Aorta (tissue), 5 donors: ENCODE data around the gene SLC43A2. TPM values are rescaled to one million over a fixed set of nuclear protein-coding genes. Genes with fewer than 3 reads are reported as not detected.

Experiments used
- ATAC-seq: fragments of 200-7000 bp; cut with Tn5 transposase; one replicate; pipeline ENCODE4 v1.9.1; 2022; ENCODE audit warnings: moderate library complexity; ENCODE audit not compliant: low FRiP score
- DNase-seq, 2 donors: peaks; one replicate each; pipeline ENCODE4 v3.0.0-alpha.2; 2020
- H3K27ac ChIP-seq, 2 donors: one replicate each; pipeline ENCODE4 v1.5.1; 2013; ENCODE audit warnings: low read length in 2 of 2, mild to moderate bottlenecking in 2 of 2, moderate library complexity in 2 of 2, control low read depth in 1 of 2, inconsistent platforms in 1 of 2, low read depth in 1 of 2
- H3K27me3 ChIP-seq, 2 donors: one replicate each; pipeline ENCODE4 v1.6.1; 2013; ENCODE audit warnings: control low read depth in 1 of 2, low read length in 1 of 2, mild to moderate bottlenecking in 1 of 2, moderate library complexity in 1 of 2; ENCODE audit not compliant: insufficient read depth in 2 of 2, control insufficient read depth in 1 of 2
- H3K36me3 ChIP-seq, 2 donors: one replicate each; pipeline ENCODE4 v1.6.1; 2013; ENCODE audit warnings: control low read depth in 1 of 2, low read length in 1 of 2, mild to moderate bottlenecking in 1 of 2; ENCODE audit not compliant: insufficient read depth in 2 of 2, control insufficient read depth in 1 of 2
- H3K4me1 ChIP-seq, 2 donors: one replicate each; pipeline ENCODE4 v1.6.1; 2013; ENCODE audit warnings: low read length in 2 of 2, control low read depth in 1 of 2, mild to moderate bottlenecking in 1 of 2, moderate library complexity in 1 of 2; ENCODE audit not compliant: insufficient read depth in 2 of 2, control insufficient read depth in 1 of 2
- H3K4me3 ChIP-seq, 2 donors: one replicate each; pipeline ENCODE4 v1.5.1; 2013; ENCODE audit warnings: low read length in 2 of 2, control low read depth in 1 of 2, mild to moderate bottlenecking in 1 of 2
- H3K9me3 ChIP-seq: one replicate; pipeline ENCODE4 v1.6.1; 2013; ENCODE audit warnings: mild to moderate bottlenecking, low read length; ENCODE audit not compliant: control insufficient read depth
- WGBS, 2 donors: extraction: QIAGEN DNeasy Blood & Tissue Kit; methylation state at CpG; one replicate each; pipeline ENCODE4 v1.1.7; 2013; 5-methylcytosine and 5-hydroxymethylcytosine counted together
- intact Hi-C, 2 donors: fragments of 100-400 bp; cut with DNase I; formaldehyde crosslinking; loops; one replicate each; pipeline versions ENCODE4 v1.14.2 to v1.15.0; 2022
- polyA plus RNA-seq, 2 donors: library from polyadenylated mRNA; stranded (reverse); fragments of 200-250 nt; gene quantifications; one replicate each; pipeline ENCODE4 v1.2.3, GENCODE V29; 2013
- total RNA-seq, 2 donors: library from RNA; stranded (reverse); fragmentation: NEBNext Ultra II Directional; extraction: Animal tissue kit (Norgen Biotek cat#: 25700); gene quantifications; one replicate each; pipeline ENCODE4 v1.2.1, GENCODE V29; 2021
- donor health status: healthy with polysubstance abuse.
- donor health status: Bipolar disorder and iron deficiency.
- donor health status: DM: no; HTN: no; CAD: no.
- donor health status: DM: no; HTN: no; CAD: no.
- donor health status: DM: yes; HTN: yes; CAD: no.

Gene SLC43A2
- total and polyA plus RNA-seq, 4 donors: 2.1 to 25.0 (median 9.6) TPM

DNA sequence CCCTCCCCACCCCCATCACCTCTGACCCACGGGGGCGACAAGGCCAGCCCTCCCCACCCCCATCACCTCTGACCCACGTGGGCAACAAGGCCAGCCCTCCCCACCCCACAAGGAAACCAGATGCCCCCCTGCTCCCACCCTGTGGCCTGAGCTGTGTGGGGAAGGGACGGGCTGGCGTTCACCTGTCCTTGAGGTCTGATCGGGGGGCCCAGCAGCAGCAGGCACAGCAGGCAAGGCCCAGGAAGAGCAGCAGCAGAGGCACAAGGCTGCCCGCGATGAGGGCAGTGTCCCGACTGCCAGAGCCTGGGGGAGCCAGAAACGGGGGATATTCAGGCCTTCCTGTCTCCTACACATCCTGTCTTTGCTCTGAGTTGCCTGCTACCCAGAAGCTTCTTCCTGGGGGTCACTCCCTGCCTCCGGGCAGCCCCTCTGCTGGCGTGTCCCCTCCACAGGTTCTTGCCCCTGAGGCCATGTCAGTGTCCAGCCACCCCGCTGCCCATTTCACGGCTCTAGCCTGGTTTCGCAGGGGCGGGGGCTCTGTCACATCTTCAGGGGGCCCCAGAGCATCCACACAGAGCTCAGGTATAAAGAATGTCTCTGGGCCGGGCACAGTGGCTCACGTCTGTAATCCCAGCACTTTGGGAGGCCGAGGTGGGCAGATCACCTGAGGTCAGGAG, 10.1 kb upstream of the SLC43A2 start:
- DNase-seq (no peak), ATAC-seq (no peak)
- Histone ChIP-seq H3K27me3 (no peaks in the 10 kb centered on the region), H3K9me3 (no peaks in the 10 kb centered on the region), H3K27ac (no peak overlapping the region), H3K4me1 (no peaks in the 10 kb centered on the region), H3K36me3 (no peaks in the 10 kb centered on the region), H3K4me3 (no peak overlapping the region)
- WGBS, 2 donors: 83 to 84% methylated on average over 19 of the region's 19 CpGs
- intact Hi-C loops: no loop called here

DNA sequence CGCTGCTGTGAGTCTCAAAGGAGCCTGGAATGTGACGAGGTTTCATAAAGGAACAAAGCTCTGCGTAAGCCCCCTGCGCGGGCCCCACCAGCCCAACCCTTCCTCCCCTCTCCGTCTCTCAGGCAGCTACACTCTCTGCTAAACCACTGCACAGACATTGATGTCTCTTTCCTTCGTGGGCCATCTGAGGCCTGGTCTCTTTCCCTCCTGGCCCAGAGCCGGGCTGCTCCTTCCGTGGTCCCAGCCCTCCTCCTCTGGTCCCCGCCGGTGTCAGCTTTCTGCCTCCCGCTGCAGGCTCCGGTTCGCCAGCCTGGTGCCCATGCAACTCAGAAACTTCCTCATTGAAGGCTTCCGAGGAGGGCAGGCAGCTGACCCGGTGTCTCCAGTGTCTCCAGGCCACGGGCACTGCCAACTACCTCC, 9.5 kb upstream of the SLC43A2 start:
- no peaks in the 10 kb centered on the region for H3K4me1 ChIP-seq
- ATAC-seq (no peak), DNase-seq (no peak)
- intact Hi-C loops: no loop called here
- no peaks in the 10 kb centered on the region for H3K36me3 ChIP-seq
- H3K4me3 ChIP-seq: no peak overlapping the region
- H3K27ac ChIP-seq: no peak overlapping the region
- no peaks in the 10 kb centered on the region for H3K27me3 ChIP-seq
- H3K9me3 ChIP-seq: no peaks in the 10 kb centered on the region
- WGBS, 2 donors: 82% methylated on average over 16 to 17 of the region's 17 CpGs

DNA sequence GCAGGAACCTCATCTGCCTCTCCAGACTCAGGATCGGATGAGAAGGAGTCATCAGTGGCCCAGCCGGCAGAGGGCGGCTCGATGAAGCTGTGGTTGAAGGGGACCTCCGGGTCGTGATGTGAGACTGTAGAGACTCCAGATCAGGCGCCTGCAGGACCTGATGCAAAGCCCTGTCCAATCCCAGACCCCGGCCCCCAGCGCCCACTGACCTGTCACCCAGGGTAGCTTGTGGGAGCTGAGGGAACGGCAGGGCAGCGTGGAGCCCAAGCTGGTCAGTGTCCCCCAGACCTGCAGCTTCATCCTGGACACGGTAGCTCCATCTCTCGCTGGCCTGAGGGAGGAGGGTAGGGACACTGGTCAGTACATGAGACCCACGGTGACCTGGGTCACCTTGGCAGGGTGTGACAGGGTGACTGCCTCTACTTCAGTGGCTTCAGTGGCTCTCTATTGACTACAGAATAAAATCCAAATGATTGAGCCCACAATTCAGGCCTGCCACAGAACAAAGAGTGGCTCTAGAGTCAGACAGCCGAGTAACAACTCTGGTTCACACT, 8.2 kb upstream of the SLC43A2 start:
- no peak for DNase-seq
- ATAC-seq: no peak
- intact Hi-C loops: no loop called here
- Histone ChIP-seq H3K36me3 (no peaks in the 10 kb centered on the region), H3K9me3 (no peaks in the 10 kb centered on the region), H3K27ac (no peak overlapping the region), H3K4me3 (no peak overlapping the region), H3K27me3 (no peaks in the 10 kb centered on the region), H3K4me1 (no peaks in the 10 kb centered on the region)
- 89 to 90% methylated on average over 15 of the region's 15 CpGs for whole genome bisulfite sequencing, 2 donors

DNA sequence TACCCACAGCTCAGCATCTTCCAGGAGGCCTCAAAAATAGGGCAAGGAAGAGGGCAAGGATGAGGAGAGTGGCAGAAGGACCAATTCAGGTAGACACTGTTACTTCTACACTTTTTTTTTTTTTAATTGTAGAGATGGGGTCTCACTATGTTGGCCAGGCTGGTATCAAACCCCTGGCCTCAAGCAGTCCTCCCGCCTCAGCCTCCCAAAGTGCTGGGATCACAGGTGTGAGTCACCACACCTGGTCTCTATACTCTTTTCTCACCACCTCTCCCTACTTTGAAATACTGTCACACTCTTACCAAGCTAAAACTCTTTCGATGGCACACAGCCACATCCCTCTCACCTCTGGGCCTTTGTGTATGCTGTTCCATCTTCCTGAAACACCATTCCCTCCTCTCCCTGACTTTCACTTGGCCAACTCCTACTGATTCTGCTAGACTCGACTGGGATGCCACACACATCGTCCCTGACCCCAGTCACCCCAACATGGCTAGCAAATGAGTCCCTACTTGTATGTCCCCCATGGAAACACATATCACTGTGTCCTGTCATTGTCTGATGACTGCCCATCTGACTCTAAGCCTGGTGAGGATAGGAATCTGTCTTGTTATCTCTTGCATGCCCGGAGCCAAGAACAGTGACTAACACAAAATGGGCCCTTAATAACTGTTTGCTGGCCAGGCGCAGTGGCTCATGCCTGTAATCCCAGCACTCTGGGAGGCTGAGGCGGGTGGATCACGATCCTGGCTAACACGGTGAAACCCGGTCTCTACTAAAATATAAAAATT, 7.2 kb upstream of the SLC43A2 start:
- Histone ChIP-seq H3K27me3 (no peaks in the 10 kb centered on the region), H3K36me3 (no peaks in the 10 kb centered on the region), H3K4me1 (no peaks in the 10 kb centered on the region), H3K9me3 (no peaks in the 10 kb centered on the region), H3K27ac (no peak overlapping the region), H3K4me3 (no peak overlapping the region)
- no peak for DNase-seq
- WGBS, 2 donors: 91% methylated on average over 10 of the region's 10 CpGs
- no peak for ATAC-seq
- intact Hi-C loops: no loop called here

DNA sequence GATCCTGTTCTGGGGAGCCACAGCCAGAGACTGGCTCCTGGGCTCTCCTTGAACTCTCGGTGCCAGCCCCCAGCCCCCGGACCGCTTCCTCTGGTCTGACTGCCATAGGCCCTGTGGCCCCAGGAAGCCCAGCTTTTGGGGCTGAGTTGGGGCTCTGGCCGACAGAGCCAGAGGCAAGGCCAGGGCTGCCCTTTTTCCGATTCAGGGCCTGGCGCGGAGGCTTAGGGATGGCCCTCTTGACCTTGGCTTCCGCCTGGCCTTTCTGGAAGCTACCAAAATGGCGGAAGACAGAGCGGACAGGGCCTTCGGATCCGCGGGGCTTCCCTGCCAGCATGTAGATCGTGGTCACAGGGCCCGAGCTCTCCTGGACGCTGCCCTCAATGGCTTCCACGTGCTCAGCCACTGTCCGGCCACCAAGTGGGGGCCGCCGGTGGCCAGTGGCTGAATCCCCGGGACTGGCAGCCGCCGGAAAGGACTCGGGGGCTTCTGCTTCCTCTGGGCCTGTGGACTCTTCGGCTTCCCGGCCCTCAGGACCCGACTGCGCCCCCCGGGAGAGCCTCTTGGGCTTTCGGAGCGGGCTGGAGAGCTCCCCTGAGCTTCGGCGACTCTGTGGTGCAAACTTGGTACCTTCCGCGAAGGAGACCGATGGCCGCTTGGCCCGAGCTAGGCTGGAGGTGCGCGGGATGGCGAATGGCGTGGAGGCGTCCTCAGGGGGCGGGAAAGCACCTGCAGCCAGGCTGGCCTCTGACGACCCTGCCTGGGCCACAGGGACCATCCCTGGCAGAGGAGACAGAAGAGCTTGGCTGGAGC, 6.4 kb upstream of the SLC43A2 start:
- Histone ChIP-seq H3K9me3 (no peaks in the 10 kb centered on the region), H3K27me3 (no peaks in the 10 kb centered on the region), H3K36me3 (no peaks in the 10 kb centered on the region), H3K4me1 (no peaks in the 10 kb centered on the region), H3K27ac (no peak overlapping the region), H3K4me3 (no peak overlapping the region)
- WGBS, 2 donors: 96% methylated on average over 45 of the region's 45 CpGs
- no peak for DNase-seq
- intact Hi-C loops: no loop called here
- ATAC-seq: no peak

DNA sequence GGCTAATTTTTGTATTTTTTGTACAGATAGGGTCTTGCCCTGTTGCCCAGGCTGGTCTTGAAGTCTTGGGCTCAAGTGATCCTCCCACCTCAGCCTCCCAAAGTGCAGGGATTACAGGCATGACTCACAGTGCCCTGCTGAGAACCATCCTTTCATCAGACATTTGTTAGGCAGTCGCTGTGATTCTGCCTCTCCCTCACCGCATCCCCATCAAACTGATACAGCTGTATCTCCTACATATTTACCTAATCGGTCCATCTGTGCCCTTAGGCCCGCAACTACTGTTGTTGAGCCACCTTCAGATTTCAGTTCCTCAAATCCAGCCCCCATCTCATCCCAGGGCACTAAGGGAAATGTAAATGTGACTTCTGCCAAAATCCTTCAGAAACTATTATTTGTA, 2.0 kb upstream of the SLC43A2 start:
- DNase-seq: no peak
- 87 to 93% methylated on average over 4 of the region's 4 CpGs for WGBS, 2 donors
- no peak overlapping the region for H3K27ac ChIP-seq
- H3K4me3 ChIP-seq: no peak overlapping the region
- intact Hi-C loops: no loop called here
- H3K27me3 ChIP-seq: no peaks in the 10 kb centered on the region
- no peaks in the 10 kb centered on the region for H3K36me3 ChIP-seq
- no peaks in the 10 kb centered on the region for H3K9me3 ChIP-seq
- ATAC-seq: no peak
- H3K4me1 ChIP-seq: no peaks in the 10 kb centered on the region

DNA sequence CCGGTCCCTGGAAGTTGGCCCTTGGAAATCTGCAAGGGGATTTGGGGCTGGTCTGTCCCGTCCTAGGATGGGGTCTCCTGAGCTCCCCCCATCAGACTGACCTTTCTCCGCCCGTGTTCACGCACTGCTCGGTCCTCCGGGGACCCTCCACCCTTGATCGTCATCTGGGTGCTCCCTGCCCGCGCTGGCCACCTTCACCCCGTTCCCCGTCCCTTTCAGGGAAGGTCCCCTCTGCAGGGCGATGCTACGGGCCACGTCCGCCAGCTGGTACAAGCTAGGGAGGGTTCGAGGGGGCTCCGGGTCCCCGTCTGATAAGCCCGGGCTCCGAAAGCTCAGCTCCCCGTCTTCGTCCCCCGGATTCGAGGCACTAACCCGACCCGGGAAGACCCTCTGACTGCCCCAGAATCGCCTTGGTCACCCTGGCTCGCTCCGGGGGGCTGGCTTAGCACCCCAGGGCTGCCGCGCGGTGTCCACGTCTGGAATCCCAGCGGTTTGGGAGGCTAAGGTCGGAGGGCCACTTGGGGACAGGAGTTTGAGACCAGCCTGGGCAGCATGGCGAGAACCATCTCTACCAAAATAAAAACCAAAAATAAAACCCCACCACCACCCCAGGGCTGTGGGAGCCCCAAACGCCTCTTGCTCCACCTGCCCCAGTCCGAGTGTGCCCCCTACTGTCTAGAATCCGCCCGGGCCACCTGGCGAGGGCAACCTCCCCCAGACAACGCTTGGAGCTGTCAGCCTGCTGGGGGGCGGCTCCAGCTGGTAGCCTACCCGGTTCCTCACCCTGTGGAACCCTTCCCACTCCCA, 1.1 kb upstream of the SLC43A2 start:
- Histone ChIP-seq H3K36me3 (no peaks in the 10 kb centered on the region), H3K4me3 (peak overlapping the region; percentile 33 to 81), H3K9me3 (no peaks in the 10 kb centered on the region), H3K27me3 (no peaks in the 10 kb centered on the region), H3K27ac (no peak overlapping the region), H3K4me1 (no peaks in the 10 kb centered on the region)
- DNase-seq (peak; percentile 84 to 86), ATAC-seq (peak; percentile 0)
- WGBS, 2 donors: 6% methylated on average over 43 to 45 of the region's 45 CpGs
- intact Hi-C loops: loop anchor here (1.0 to 2.0 kb wide), 3 partner anchors 39 to 55 kb away; no protein-coding TSS in a partner anchor
